ENCODE results near the gene RPA3. TPM values are rescaled to one million over a fixed set of nuclear protein-coding genes. Genes with fewer than 3 reads are reported as not detected.

Gene RPA3
- polyA plus RNA-seq, 1 donor (not counting 4 experiments of a cell fraction or from before 2014, with no cell fraction given), result 51.1 TPM

DNA sequence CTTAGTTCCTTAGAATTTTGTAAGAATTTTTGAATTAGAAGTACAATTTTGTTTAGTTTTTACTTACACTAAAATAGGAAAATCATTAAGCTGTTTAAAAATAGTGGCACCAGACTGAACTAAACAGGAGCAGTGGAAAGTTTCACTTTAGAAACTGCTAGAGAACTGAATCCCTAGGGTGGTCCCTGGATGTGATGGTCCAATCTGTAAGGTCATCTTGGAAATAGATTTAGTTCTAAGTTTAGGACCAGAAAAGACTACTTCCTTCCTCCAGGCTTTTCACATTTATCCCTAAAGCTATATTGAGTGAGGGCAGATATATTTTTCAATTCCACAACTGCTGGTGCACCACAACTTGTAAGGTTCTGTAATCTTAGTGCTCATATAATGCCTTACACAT, 19.0 kb downstream of the RPA3 start:
- DNase-seq (ENCODE audit: low read depth, low spot score), result no peak
- H3K4me1 ChIP-seq (ENCODE audit: control insufficient read depth, extremely low read depth, insufficient read depth, low read length), result peaks cover under 1% of the 10 kb centered on the region
- dilution Hi-C loops (cut with MboI; ENCODE audit: extremely low pct_ligation_motif_present, low sequenced_read_pairs), result no loop called here
- no peaks in the 10 kb centered on the region for H3K9me1 ChIP-seq (ENCODE audit: control insufficient read depth, extremely low read depth, insufficient read depth, low read length)
- H3K79me2 ChIP-seq (ENCODE audit: control insufficient read depth, insufficient read depth, low read length), result no peaks in the 10 kb centered on the region
- no peaks in the 10 kb centered on the region for H3K9me3 ChIP-seq (ENCODE audit: control insufficient read depth, low read depth, low read length)
- no peaks in the 10 kb centered on the region for H4K20me1 ChIP-seq (ENCODE audit: control insufficient read depth, extremely low read depth, insufficient read depth, low read length)
- no peaks in the 10 kb centered on the region for H3K27me3 ChIP-seq (ENCODE audit: control insufficient read depth, extremely low read depth, insufficient read depth, low read length)
- no peak overlapping the region for H2AFZ ChIP-seq (ENCODE audit: control insufficient read depth, low read length)
- no peaks in the 10 kb centered on the region for H3K36me3 ChIP-seq (ENCODE audit: control insufficient read depth in 2 of 2, extremely low read depth in 1 of 2, insufficient read depth in 2 of 2, low read length in 2 of 2)
- H3K9ac ChIP-seq (ENCODE audit: control insufficient read depth, extremely low read depth, insufficient read depth, low read length), result no peak overlapping the region
- no peak overlapping the region for H3K4me2 ChIP-seq (ENCODE audit: control insufficient read depth, extremely low read depth, insufficient read depth, low read depth, low read length)
- no peak overlapping the region for H3K27ac ChIP-seq (ENCODE audit: control insufficient read depth, insufficient read depth, low read length)
- H3K4me3 ChIP-seq (ENCODE audit: control insufficient read depth in 2 of 3, extremely low read depth in 1 of 3, insufficient read depth in 2 of 3, low read depth in 1 of 3, low read length in 3 of 3), result no peak overlapping the region
- FAIRE-seq, result no peak
- TF ChIP-seq EZH2 (IDR thresholded peaks at IDR 0.05; ENCODE audit: low read length), result no peak
- TF ChIP-seq, protein P1, sequence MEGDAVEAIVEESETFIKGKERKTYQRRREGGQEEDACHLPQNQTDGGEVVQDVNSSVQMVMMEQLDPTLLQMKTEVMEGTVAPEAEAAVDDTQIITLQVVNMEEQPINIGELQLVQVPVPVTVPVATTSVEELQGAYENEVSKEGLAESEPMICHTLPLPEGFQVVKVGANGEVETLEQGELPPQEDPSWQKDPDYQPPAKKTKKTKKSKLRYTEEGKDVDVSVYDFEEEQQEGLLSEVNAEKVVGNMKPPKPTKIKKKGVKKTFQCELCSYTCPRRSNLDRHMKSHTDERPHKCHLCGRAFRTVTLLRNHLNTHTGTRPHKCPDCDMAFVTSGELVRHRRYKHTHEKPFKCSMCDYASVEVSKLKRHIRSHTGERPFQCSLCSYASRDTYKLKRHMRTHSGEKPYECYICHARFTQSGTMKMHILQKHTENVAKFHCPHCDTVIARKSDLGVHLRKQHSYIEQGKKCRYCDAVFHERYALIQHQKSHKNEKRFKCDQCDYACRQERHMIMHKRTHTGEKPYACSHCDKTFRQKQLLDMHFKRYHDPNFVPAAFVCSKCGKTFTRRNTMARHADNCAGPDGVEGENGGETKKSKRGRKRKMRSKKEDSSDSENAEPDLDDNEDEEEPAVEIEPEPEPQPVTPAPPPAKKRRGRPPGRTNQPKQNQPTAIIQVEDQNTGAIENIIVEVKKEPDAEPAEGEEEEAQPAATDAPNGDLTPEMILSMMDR (optimal IDR thresholded peaks at IDR 0.05 in 1 of 3, IDR thresholded peaks at IDR 0.05 in 1 of 3, conservative IDR thresholded peaks at IDR 0.05 in 1 of 3; ENCODE audit: extremely low read depth in 1 of 3, insufficient read depth in 2 of 3, low read length in 3 of 3), result no peak

DNA sequence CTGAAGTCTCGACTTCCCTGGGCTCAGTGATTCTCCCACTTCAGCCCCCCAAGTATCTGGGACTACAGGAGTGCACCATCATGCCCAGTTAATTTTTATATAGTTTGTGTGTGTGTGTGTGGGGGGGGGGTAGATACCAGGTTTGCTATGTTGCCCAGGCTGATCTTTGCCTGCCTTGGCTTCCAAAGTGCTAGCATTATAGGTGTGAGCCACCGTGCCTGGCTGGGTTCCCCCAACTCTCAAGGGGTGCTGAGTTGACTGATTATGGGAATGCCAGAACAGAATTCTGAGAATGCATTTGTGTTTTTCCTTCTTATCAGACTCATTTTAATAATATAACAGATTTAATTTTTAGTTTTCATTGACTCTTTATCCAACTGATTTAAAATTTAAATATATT, 19.5 kb downstream of the RPA3 start:
- no peak overlapping the region for H3K27ac ChIP-seq (ENCODE audit: control insufficient read depth, insufficient read depth, low read length)

More for the DNA sequence above, 19.5 kb downstream of the RPA3 start:
- no peak for FAIRE-seq
- no peak for DNase-seq (ENCODE audit: low read depth, low spot score)
- Histone ChIP-seq H3K9ac (ENCODE audit: control insufficient read depth, extremely low read depth, insufficient read depth, low read length) (no peak overlapping the region), H2AFZ (ENCODE audit: control insufficient read depth, low read length) (no peak overlapping the region), H3K79me2 (ENCODE audit: control insufficient read depth, insufficient read depth, low read length) (no peaks in the 10 kb centered on the region), H3K36me3 (ENCODE audit: control insufficient read depth in 2 of 2, extremely low read depth in 1 of 2, insufficient read depth in 2 of 2, low read length in 2 of 2) (no peaks in the 10 kb centered on the region), H3K4me2 (ENCODE audit: control insufficient read depth, extremely low read depth, insufficient read depth, low read depth, low read length) (no peak overlapping the region), H3K27me3 (ENCODE audit: control insufficient read depth, extremely low read depth, insufficient read depth, low read length) (no peaks in the 10 kb centered on the region), H3K9me3 (ENCODE audit: control insufficient read depth, low read depth, low read length) (no peaks in the 10 kb centered on the region), H3K4me3 (ENCODE audit: control insufficient read depth in 2 of 3, extremely low read depth in 1 of 3, insufficient read depth in 2 of 3, low read depth in 1 of 3, low read length in 3 of 3) (no peak overlapping the region), H4K20me1 (ENCODE audit: control insufficient read depth, extremely low read depth, insufficient read depth, low read length) (no peaks in the 10 kb centered on the region), H3K4me1 (ENCODE audit: control insufficient read depth, extremely low read depth, insufficient read depth, low read length) (peaks cover 5% of the 10 kb centered on the region), H3K9me1 (ENCODE audit: control insufficient read depth, extremely low read depth, insufficient read depth, low read length) (no peaks in the 10 kb centered on the region)
- dilution Hi-C loops (cut with MboI; ENCODE audit: extremely low pct_ligation_motif_present, low sequenced_read_pairs), result no loop called here
- TF ChIP-seq EZH2 (IDR thresholded peaks at IDR 0.05; ENCODE audit: low read length), result no peak
- TF ChIP-seq, protein P1 (optimal IDR thresholded peaks at IDR 0.05 in 1 of 3, IDR thresholded peaks at IDR 0.05 in 1 of 3, conservative IDR thresholded peaks at IDR 0.05 in 1 of 3; ENCODE audit: extremely low read depth in 1 of 3, insufficient read depth in 2 of 3, low read length in 3 of 3), result no peak
